ENCODE results near the gene EREG.

- TF ChIP-seq CTCF (IDR thresholded peaks at IDR 0.05) (no peak), POLR2A (IDR thresholded peaks at IDR 0.05) (no peak)
These were observed 42.6 kb upstream of the EREG start for GRCh38 chr4:74322301-74322700.
